ENCODE data around the gene ZFYVE26. TPM values are rescaled to one million over a fixed set of nuclear protein-coding genes. Genes with fewer than 3 reads are reported as not detected.
"Not testable (repeated sequence)": the region's sequence is repeated elsewhere in the genome, so short reads cannot be mapped to it uniquely, and the experiment has no call there.

The ZFYVE26 gene
- polyA plus RNA-seq, 2 of the 4 experiments (the other 2 are of a cell fraction) = 4.5 to 11.3 TPM

- Histone ChIP-seq H3K4me3 (no peak overlapping the region), H3K9me3 (peaks cover 3% of the 10 kb centered on the region; the same call in 1 of the 3 replicates), H3K4me2 (no peak overlapping the region), H3K27ac (no peak overlapping the region), H3K4me1 (no peaks in the 10 kb centered on the region)
- ATAC-seq = no peak
- TF ChIP-seq NPAS2 (CRISPR knock-in tag; IDR thresholded peaks at IDR 0.05; ENCODE audit: borderline replicate concordance) (no peak), HES2 (IDR thresholded peaks at IDR 0.05) (no peak), RFX5 (IDR thresholded peaks at IDR 0.05) (no peak)
- CTCF ChIA-PET = interaction anchor here (1.1 kb wide), 1 partner anchor 155 kb away, joined by 3 read pairs; no protein-coding TSS in a partner anchor
- POLR2A ChIA-PET = no interaction called here
- no peak for DNase-seq (ENCODE audit: low read depth in 1 of 2, low spot score in 1 of 2)
- no peak for FAIRE-seq
- WGBS (ENCODE audit: missing lambda C conversion rate) = 66% methylated on average over 5 of the region's 5 CpGs
These were observed 91.2 kb downstream of the ZFYVE26 start for GRCh38 chr14:67725171-67725570.

GRCh38 chr14:67722293-67722692, 94.1 kb downstream of the ZFYVE26 start:
- H3K4me2 ChIP-seq = no peak overlapping the region
- WGBS (ENCODE audit: missing lambda C conversion rate) = 54% methylated on average over 3 of the region's 3 CpGs
- no peak overlapping the region for H3K27ac ChIP-seq
- FAIRE-seq (no peak), DNase-seq (ENCODE audit: low read depth in 1 of 2, low spot score in 1 of 2) (no peak), ATAC-seq (peak in 1 of 2 experiments; percentile 78; a peak in 3 of 6 replicates)
- H3K4me3 ChIP-seq = no peak overlapping the region
- H3K4me1 ChIP-seq = 0 out of 3 replicates have a peak, but pooled peaks cover 4% of the 10 kb centered on the region
- CTCF ChIA-PET = interaction anchor here (0.8 to 6.7 kb wide), 3 partner anchors 9 to 138 kb away, joined by 3 to 44 read pairs (median 3); no protein-coding TSS in a partner anchor
- no peak for TF ChIP-seq HEYL (CRISPR knock-in tag; IDR thresholded peaks at IDR 0.05)
- peaks cover 3% of the 10 kb centered on the region; the same call in 1 of the 3 replicates for H3K9me3 ChIP-seq
- POLR2A ChIA-PET = interaction anchor here (1.6 kb wide), 1 partner anchor 27 kb away, joined by 5 read pairs; the partner anchor contains the start of gene RDH11

GRCh38 chr14:67721875-67722274, 94.5 kb downstream of the ZFYVE26 start:
- peaks cover 1% of the 10 kb centered on the region; the same call in 1 of the 3 replicates for H3K9me3 ChIP-seq
- WGBS (ENCODE audit: missing lambda C conversion rate) = 77% methylated on average over 5 of the region's 5 CpGs
- CTCF ChIA-PET = interaction anchor here (1.0 to 6.7 kb wide), 3 partner anchors 9 to 138 kb away, joined by 3 to 44 read pairs (median 3); no protein-coding TSS in a partner anchor
- no peak for FAIRE-seq
- no peak for DNase-seq (ENCODE audit: low read depth in 1 of 2, low spot score in 1 of 2)
- H3K4me2 ChIP-seq = no peak overlapping the region
- no peak for ATAC-seq
- H3K4me3 ChIP-seq = no peak overlapping the region
- POLR2A ChIA-PET = interaction anchor here (1.6 kb wide), 1 partner anchor 26 kb away, joined by 5 read pairs; the partner anchor contains the start of gene RDH11
- no peak for TF ChIP-seq EHMT2 (IDR thresholded peaks at IDR 0.05; ENCODE audit: low read depth)
- peak; percentile 90 for TF ChIP-seq MAFK (IDR thresholded peaks at IDR 0.05; ENCODE audit: partially characterized antibody)
- H3K4me1 ChIP-seq = 0 out of 3 replicates have a peak, but pooled peaks cover 4% of the 10 kb centered on the region
- H3K27ac ChIP-seq = no peak overlapping the region

GRCh38 chr14:67719866-67720265, 96.5 kb downstream of the ZFYVE26 start:
- no peak overlapping the region for H3K4me3 ChIP-seq
- DNase-seq (ENCODE audit: low read depth in 1 of 2, low spot score in 1 of 2) (no peak), FAIRE-seq (no peak), ATAC-seq (no peak)
- H3K4me2 ChIP-seq = no peak overlapping the region
- TF ChIP-seq NPAS2 (CRISPR knock-in tag; IDR thresholded peaks at IDR 0.05; ENCODE audit: borderline replicate concordance) (no peak), HOXB13 (CRISPR knock-in tag; IDR thresholded peaks at IDR 0.05; ENCODE audit: low read depth) (no peak), ZC3H11A (IDR thresholded peaks at IDR 0.05) (no peak), POLR2A (IDR thresholded peaks at IDR 0.05; ENCODE audit: low read length) (no peak), HDAC2 (IDR thresholded peaks at IDR 0.05) (no peak)
- H3K9me3 ChIP-seq = no peaks in the 10 kb centered on the region
- no peak overlapping the region for H3K27ac ChIP-seq
- H3K4me1 ChIP-seq = 0 out of 3 replicates have a peak, but pooled peaks cover 4% of the 10 kb centered on the region
- ChIA-PET POLR2A (no interaction called here), CTCF (interaction anchor here (1.7 to 6.7 kb wide), 2 partner anchors 16 to 149 kb away, joined by 3 to 44 read pairs; no protein-coding TSS in a partner anchor)
- WGBS (ENCODE audit: missing lambda C conversion rate) = 8% methylated on average over 2 of the region's 2 CpGs

- CTCF ChIA-PET = interaction anchor here (1.7 to 6.7 kb wide), 2 partner anchors 15 to 148 kb away, joined by 3 to 44 read pairs; no protein-coding TSS in a partner anchor
- H3K4me3 ChIP-seq; H3K27ac ChIP-seq; H3K9me3 ChIP-seq; H3K4me1 ChIP-seq; ATAC-seq; POLR2A ChIA-PET; H3K4me2 ChIP-seq; FAIRE-seq; DNase-seq (ENCODE audit: low read depth in 1 of 2, low spot score in 1 of 2): not testable (repeated sequence)
- WGBS (ENCODE audit: missing lambda C conversion rate) = 24% methylated on average over 3 of the region's 3 CpGs
These were observed 97.0 kb downstream of the ZFYVE26 start for GRCh38 chr14:67719385-67719784.

- Histone ChIP-seq H3K4me2 (no peak overlapping the region), H3K27ac (no peak overlapping the region), H3K9me3 (no peaks in the 10 kb centered on the region), H3K4me1 (0 out of 3 replicates have a peak, but pooled peaks cover 4% of the 10 kb centered on the region), H3K4me3 (no peak overlapping the region)
- WGBS (ENCODE audit: missing lambda C conversion rate) = 83% methylated on average over 2 of the region's 2 CpGs
- TF ChIP-seq NR3C1 (IDR thresholded peaks at IDR 0.05) (no peak), MAFK (IDR thresholded peaks at IDR 0.05; ENCODE audit: partially characterized antibody) (no peak), USF2 (IDR thresholded peaks at IDR 0.05) (no peak), KDM1A (IDR thresholded peaks at IDR 0.05; ENCODE audit: low read depth) (no peak), RNF2 (IDR thresholded peaks at IDR 0.05; ENCODE audit: borderline replicate concordance, low read depth) (no peak), POLR2AphosphoS2 (conservative IDR thresholded peaks at IDR 0.05; ENCODE audit: low read length) (no peak), TP53 (CRISPR knock-in tag; IDR thresholded peaks at IDR 0.05) (no peak), JUN (IDR thresholded peaks at IDR 0.05) (no peak), EHF (CRISPR knock-in tag; IDR thresholded peaks at IDR 0.05) (no peak)
- ChIA-PET CTCF (interaction anchor here (6.7 kb wide), 1 partner anchor 14 kb away, joined by 44 read pairs; no protein-coding TSS in a partner anchor), POLR2A (no interaction called here)
- ATAC-seq (peak; percentile 14 to 25; a peak in 3 of 6 replicates), DNase-seq (ENCODE audit: low read depth in 1 of 2, low spot score in 1 of 2) (no peak), FAIRE-seq (no peak)
These were observed 98.1 kb downstream of the ZFYVE26 start for GRCh38 chr14:67718265-67718664.

Data from A549 (cell line).